ENCODE data around the gene C20orf141.

The C20orf141 gene

GRCh38 chr20:2796011-2796660, 18.7 kb upstream of the C20orf141 start:
- no peak overlapping the region for H3K27ac ChIP-seq
- TF ChIP-seq CTCF (conservative IDR thresholded peaks at IDR 0.05) = no peak

- no peak overlapping the region for H3K27ac ChIP-seq
- TF ChIP-seq CTCF (conservative IDR thresholded peaks at IDR 0.05) = no peak
These were observed 17.4 kb upstream of the C20orf141 start for GRCh38 chr20:2797136-2797983.

GRCh38 chr20:2798095-2798805, 16.5 kb upstream of the C20orf141 start:
- no peak overlapping the region for H3K27ac ChIP-seq
- no peak for TF ChIP-seq CTCF (conservative IDR thresholded peaks at IDR 0.05)

- TF ChIP-seq CTCF (conservative IDR thresholded peaks at IDR 0.05) = no peak
- H3K27ac ChIP-seq = no peak overlapping the region
These were observed 16.0 kb upstream of the C20orf141 start for GRCh38 chr20:2798814-2799213.

- no peak for TF ChIP-seq CTCF (conservative IDR thresholded peaks at IDR 0.05)
- H3K27ac ChIP-seq = no peak overlapping the region
These were observed 15.5 kb upstream of the C20orf141 start for GRCh38 chr20:2799271-2799670.

- H3K27ac ChIP-seq = no peak overlapping the region
- TF ChIP-seq CTCF (conservative IDR thresholded peaks at IDR 0.05) = no peak
These were observed 14.9 kb upstream of the C20orf141 start for GRCh38 chr20:2799688-2800520.

Data from VCaP (cell line).